ENCODE measurements around the gene PXMP4.
A peak's percentile ranks its signal among the peaks of the same experiment; 100 is the strongest.

The PXMP4 gene

DNA sequence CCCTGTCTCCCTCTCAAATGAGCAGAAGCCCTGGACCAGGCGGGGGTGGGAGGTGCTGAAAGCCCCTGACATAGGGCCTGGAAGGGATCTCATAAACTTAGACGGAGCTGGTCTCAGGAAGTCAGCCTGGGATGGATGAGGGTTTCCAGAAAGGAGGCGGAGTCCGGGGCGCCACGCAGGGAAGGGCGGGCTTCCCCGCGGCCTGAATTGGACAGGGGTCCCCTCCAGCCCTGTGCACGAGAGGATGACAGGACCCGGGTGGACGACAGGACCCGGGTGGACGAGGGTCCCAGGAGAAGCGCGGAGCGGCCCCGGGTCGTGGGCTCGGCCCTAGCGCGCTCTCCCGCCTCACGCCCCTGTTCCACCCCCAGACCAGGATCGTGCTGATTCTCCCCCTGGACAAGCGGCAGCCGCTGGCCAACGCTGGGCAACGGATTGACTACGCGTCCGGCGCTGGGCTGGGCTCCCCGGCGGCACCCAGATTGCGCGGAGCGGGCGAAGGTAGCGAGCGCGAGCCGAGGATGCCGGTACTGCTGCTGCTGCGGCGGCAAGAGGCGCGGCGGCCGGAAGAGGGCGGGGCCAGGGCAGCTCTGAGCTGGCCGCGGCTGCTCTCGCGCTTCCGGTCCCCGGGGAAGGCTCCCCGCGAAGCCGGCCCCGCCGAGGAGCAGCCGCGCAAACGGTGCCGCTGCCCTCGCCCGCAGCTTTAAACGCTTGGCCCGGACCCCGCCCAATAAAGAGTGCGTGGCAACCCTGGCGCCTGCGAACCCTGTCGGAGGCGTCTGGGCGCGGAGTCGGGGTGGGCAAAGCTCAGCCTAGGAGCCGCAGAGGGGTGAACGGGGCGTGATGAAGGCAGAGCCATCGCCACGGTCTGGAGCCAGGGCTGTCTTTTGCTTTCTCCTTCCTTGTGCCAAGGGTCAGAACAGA, 56.7 kb downstream of the PXMP4 start:
- no peaks in the 10 kb centered on the region for H3K9me3 ChIP-seq (ENCODE audit: insufficient read depth, low read depth, low read length)
- H3K4me3 ChIP-seq (ENCODE audit: low read length): peak overlapping the region; percentile 74
- H3K9ac ChIP-seq (ENCODE audit: low read depth, low read length): peak overlapping the region; percentile 81; the same call in 1 of the 2 replicates
- H3K36me3 ChIP-seq (ENCODE audit: insufficient read depth, low read depth, low read length): no peaks in the 10 kb centered on the region
- peaks cover 11% of the 10 kb centered on the region; the same call in 1 of the 2 replicates for H3K4me1 ChIP-seq (ENCODE audit: insufficient read depth, low read length)
- H3K27ac ChIP-seq (ENCODE audit: low read length): no peak overlapping the region
- peaks cover 19% of the 10 kb centered on the region for H3K27me3 ChIP-seq (ENCODE audit: insufficient read depth, low read length)

GRCh38 chr20:33662172-33662571, 57.9 kb downstream of the PXMP4 start, which contains the start of gene C20orf144:
TSS of gene C20orf144 (plus strand) at chr20:33662327. CDS start at chr20:33662346, 19 bp downstream.
- Histone ChIP-seq H3K4me1 (ENCODE audit: insufficient read depth, low read length) (peaks cover 11% of the 10 kb centered on the region; the same call in 1 of the 2 replicates), H3K4me3 (ENCODE audit: low read length) (peak within 1 kb of the TSS; percentile 74; the same call in 1 of the 2 replicates), H3K9me3 (ENCODE audit: insufficient read depth, low read depth, low read length) (no peaks in the 10 kb centered on the region), H3K27me3 (ENCODE audit: insufficient read depth, low read length) (peaks cover 11% of the 10 kb centered on the region; the same call in 1 of the 2 replicates), H3K27ac (ENCODE audit: low read length) (no peak within 1 kb of the TSS), H3K36me3 (ENCODE audit: insufficient read depth, low read depth, low read length) (peaks cover 5% of the 10 kb centered on the region; the same call in 1 of the 2 replicates), H3K9ac (ENCODE audit: low read depth, low read length) (peak within 1 kb of the TSS; percentile 81; the same call in 1 of the 2 replicates)

GRCh38 chr20:33660685-33661058, 59.4 kb downstream of the PXMP4 start:
- no peak overlapping the region for H3K4me3 ChIP-seq (ENCODE audit: low read length)
- no peak overlapping the region for H3K9ac ChIP-seq (ENCODE audit: low read depth, low read length)
- peaks cover 5% of the 10 kb centered on the region; the same call in 1 of the 2 replicates for H3K4me1 ChIP-seq (ENCODE audit: insufficient read depth, low read length)
- H3K27me3 ChIP-seq (ENCODE audit: insufficient read depth, low read length): peaks cover 10% of the 10 kb centered on the region; the same call in 1 of the 2 replicates
- H3K9me3 ChIP-seq (ENCODE audit: insufficient read depth, low read depth, low read length): no peaks in the 10 kb centered on the region
- no peak overlapping the region for H3K27ac ChIP-seq (ENCODE audit: low read length)
- peaks cover 5% of the 10 kb centered on the region; the same call in 1 of the 2 replicates for H3K36me3 ChIP-seq (ENCODE audit: insufficient read depth, low read depth, low read length)

- H3K36me3 ChIP-seq (ENCODE audit: insufficient read depth, low read depth, low read length): peaks cover 5% of the 10 kb centered on the region; the same call in 1 of the 2 replicates
- H3K27ac ChIP-seq (ENCODE audit: low read length): no peak overlapping the region
- H3K9ac ChIP-seq (ENCODE audit: low read depth, low read length): no peak overlapping the region
- H3K4me1 ChIP-seq (ENCODE audit: insufficient read depth, low read length): peaks cover 5% of the 10 kb centered on the region; the same call in 1 of the 2 replicates
- H3K27me3 ChIP-seq (ENCODE audit: insufficient read depth, low read length): peaks cover 10% of the 10 kb centered on the region; the same call in 1 of the 2 replicates
- H3K4me3 ChIP-seq (ENCODE audit: low read length): no peak overlapping the region
- H3K9me3 ChIP-seq (ENCODE audit: insufficient read depth, low read depth, low read length): no peaks in the 10 kb centered on the region
Observed at GRCh38 chr20:33660035-33660684, 60.0 kb downstream of the PXMP4 start.

DNA sequence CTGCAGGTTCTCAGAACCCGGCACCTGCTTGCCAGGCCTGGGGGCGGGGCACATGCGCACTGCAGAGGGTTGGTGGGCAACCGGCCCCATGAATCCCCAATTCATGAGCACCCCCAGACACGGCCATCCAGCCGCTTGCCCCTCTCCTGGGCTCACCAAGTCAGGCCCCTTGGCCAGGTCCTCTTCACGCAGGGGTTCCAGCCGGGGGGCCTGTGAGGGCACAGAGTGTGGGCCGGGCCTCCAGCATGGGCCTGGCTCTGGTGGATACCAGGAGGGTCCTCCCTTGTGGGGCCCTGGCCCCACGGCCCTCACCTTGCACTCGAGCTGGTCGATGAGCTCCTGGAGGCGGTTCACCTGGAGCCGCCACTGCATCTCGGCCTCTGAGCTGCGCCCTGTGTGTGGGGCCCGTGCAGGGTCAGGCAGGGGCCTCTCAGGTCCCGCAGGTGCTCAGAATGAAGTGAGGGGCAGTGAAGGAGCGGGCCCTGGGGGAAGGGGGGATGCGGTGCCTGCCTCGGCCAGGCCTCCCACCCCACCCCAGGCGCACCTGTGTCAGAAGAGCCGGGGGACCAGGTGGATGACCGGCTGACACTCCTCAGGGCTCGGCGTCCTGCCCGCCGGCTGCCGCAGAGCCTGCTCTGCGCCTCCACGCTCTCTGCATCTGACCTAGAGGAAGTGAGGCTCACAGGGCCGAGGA, 60.6 kb downstream of the PXMP4 start:
- Histone ChIP-seq H3K4me1 (ENCODE audit: insufficient read depth, low read length) (peaks cover 4% of the 10 kb centered on the region; the same call in 1 of the 2 replicates), H3K9me3 (ENCODE audit: insufficient read depth, low read depth, low read length) (no peaks in the 10 kb centered on the region), H3K9ac (ENCODE audit: low read depth, low read length) (no peak overlapping the region), H3K27me3 (ENCODE audit: insufficient read depth, low read length) (peaks cover 4% of the 10 kb centered on the region; the same call in 1 of the 2 replicates), H3K4me3 (ENCODE audit: low read length) (no peak overlapping the region), H3K36me3 (ENCODE audit: insufficient read depth, low read depth, low read length) (peaks cover 5% of the 10 kb centered on the region; the same call in 1 of the 2 replicates), H3K27ac (ENCODE audit: low read length) (no peak overlapping the region)

DNA sequence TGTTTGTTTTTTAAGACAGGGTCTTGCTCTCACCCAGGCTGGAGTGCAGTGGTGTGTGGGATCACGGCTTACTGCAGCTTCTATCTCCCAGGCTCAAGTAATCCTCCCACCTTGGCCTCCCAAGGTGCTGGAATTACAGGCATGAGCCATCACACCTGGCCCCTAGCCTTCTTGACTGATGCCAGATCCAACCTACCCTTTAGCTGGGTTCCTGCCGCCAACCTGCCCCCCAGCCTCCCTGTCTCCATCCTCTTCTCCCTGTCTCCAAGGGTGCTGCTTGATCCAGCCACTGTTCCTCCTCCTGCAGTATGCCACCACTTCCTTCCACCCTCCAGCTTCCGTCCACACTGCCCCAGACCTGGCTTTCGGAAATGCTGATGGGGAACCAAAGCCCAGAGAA, 61.2 kb downstream of the PXMP4 start:
- Histone ChIP-seq H3K9ac (ENCODE audit: low read depth, low read length) (no peak overlapping the region), H3K27ac (ENCODE audit: low read length) (no peak overlapping the region), H3K4me3 (ENCODE audit: low read length) (no peak overlapping the region), H3K27me3 (ENCODE audit: insufficient read depth, low read length) (no peaks in the 10 kb centered on the region), H3K36me3 (ENCODE audit: insufficient read depth, low read depth, low read length) (peaks cover 5% of the 10 kb centered on the region; the same call in 1 of the 2 replicates), H3K9me3 (ENCODE audit: insufficient read depth, low read depth, low read length) (no peaks in the 10 kb centered on the region), H3K4me1 (ENCODE audit: insufficient read depth, low read length) (no peaks in the 10 kb centered on the region; the same call in 1 of the 2 replicates)

GRCh38 chr20:33658510-33658909, 61.6 kb downstream of the PXMP4 start:
- no peak overlapping the region for H3K4me3 ChIP-seq (ENCODE audit: low read length)
- H3K36me3 ChIP-seq (ENCODE audit: insufficient read depth, low read depth, low read length): peaks cover 5% of the 10 kb centered on the region; the same call in 1 of the 2 replicates
- H3K9me3 ChIP-seq (ENCODE audit: insufficient read depth, low read depth, low read length): no peaks in the 10 kb centered on the region
- H3K4me1 ChIP-seq (ENCODE audit: insufficient read depth, low read length): no peaks in the 10 kb centered on the region; the same call in 1 of the 2 replicates
- no peaks in the 10 kb centered on the region for H3K27me3 ChIP-seq (ENCODE audit: insufficient read depth, low read length)
- H3K27ac ChIP-seq (ENCODE audit: low read length): no peak overlapping the region
- H3K9ac ChIP-seq (ENCODE audit: low read depth, low read length): no peak overlapping the region

GRCh38 chr20:33657704-33658095, 62.4 kb downstream of the PXMP4 start:
- Histone ChIP-seq H3K4me3 (ENCODE audit: low read length) (no peak overlapping the region), H3K9ac (ENCODE audit: low read depth, low read length) (no peak overlapping the region), H3K27ac (ENCODE audit: low read length) (no peak overlapping the region), H3K36me3 (ENCODE audit: insufficient read depth, low read depth, low read length) (peaks cover 5% of the 10 kb centered on the region; the same call in 1 of the 2 replicates), H3K9me3 (ENCODE audit: insufficient read depth, low read depth, low read length) (no peaks in the 10 kb centered on the region), H3K27me3 (ENCODE audit: insufficient read depth, low read length) (no peaks in the 10 kb centered on the region), H3K4me1 (ENCODE audit: insufficient read depth, low read length) (no peaks in the 10 kb centered on the region; the same call in 1 of the 2 replicates)

DNA sequence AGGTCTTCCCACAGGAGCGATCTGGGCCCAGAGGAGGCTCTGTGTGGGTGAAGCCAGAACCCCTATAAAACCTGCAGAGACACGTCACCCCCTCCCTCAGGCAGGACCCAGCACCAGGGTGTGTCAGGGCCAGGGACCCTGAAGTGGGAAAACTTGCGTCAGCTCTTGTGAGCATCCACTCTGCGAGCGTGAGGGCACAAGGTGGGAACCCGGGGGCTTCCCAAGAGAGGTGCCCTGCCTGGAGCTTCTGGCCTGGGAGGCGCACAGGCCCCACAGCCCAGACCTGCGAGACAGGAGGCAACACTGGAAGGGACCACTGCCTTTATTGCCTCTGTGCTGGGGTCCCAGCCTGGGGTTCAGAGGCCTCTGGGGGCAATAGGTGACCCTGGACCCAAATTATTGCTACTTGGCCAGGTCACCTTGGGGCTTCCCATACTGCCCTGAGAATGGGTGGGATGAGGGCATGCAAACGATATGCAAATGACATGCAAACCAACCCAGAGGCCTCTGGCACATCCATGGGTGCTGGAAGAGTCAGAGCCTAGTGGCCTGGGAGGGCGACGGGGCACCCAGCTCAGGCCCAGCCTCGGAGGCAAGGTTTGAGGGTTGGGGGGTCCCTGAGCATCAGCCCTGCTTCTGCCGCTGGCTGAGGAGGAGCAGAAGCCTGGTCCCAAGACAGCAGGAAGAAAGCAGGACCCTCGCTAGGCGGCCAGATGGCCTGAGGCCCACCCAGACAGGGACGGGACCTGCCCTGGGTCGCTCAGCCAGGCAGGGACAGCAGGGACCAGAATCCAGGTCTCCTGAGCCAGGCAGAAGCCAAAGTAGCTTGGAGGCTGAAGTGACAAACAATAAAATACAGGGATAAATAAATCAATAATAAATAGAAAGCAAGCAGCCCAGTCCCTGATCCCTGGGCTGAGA, 63.1 kb downstream of the PXMP4 start:
- Histone ChIP-seq H3K9me3 (ENCODE audit: insufficient read depth, low read depth, low read length) (no peaks in the 10 kb centered on the region), H3K27me3 (ENCODE audit: insufficient read depth, low read length) (no peaks in the 10 kb centered on the region), H3K36me3 (ENCODE audit: insufficient read depth, low read depth, low read length) (peaks cover 5% of the 10 kb centered on the region; the same call in 1 of the 2 replicates)

GRCh38 chr20:33656010-33656782, 63.9 kb downstream of the PXMP4 start:
- Histone ChIP-seq H3K9me3 (ENCODE audit: insufficient read depth, low read depth, low read length) (no peaks in the 10 kb centered on the region), H3K4me1 (ENCODE audit: insufficient read depth, low read length) (no peaks in the 10 kb centered on the region), H3K27me3 (ENCODE audit: insufficient read depth, low read length) (no peaks in the 10 kb centered on the region), H3K36me3 (ENCODE audit: insufficient read depth, low read depth, low read length) (peaks cover 5% of the 10 kb centered on the region; the same call in 1 of the 2 replicates), H3K27ac (ENCODE audit: low read length) (no peak overlapping the region), H3K9ac (ENCODE audit: low read depth, low read length) (no peak overlapping the region), H3K4me3 (ENCODE audit: low read length) (no peak overlapping the region)

More for the DNA sequence above, 63.1 kb downstream of the PXMP4 start:
- Histone ChIP-seq H3K27ac (ENCODE audit: low read length) (no peak overlapping the region), H3K9ac (ENCODE audit: low read depth, low read length) (no peak overlapping the region), H3K4me1 (ENCODE audit: insufficient read depth, low read length) (no peaks in the 10 kb centered on the region), H3K4me3 (ENCODE audit: low read length) (no peak overlapping the region)

Measured in iPS-20b (cell line).